ENCODE data around the gene UTP25.

GRCh38 chr1:209838537-209838936 is 10.8 kb downstream of the UTP25 start:
- no peak for TF ChIP-seq POLR2A (IDR thresholded peaks at IDR 0.05)
- TF ChIP-seq, protein P1, sequence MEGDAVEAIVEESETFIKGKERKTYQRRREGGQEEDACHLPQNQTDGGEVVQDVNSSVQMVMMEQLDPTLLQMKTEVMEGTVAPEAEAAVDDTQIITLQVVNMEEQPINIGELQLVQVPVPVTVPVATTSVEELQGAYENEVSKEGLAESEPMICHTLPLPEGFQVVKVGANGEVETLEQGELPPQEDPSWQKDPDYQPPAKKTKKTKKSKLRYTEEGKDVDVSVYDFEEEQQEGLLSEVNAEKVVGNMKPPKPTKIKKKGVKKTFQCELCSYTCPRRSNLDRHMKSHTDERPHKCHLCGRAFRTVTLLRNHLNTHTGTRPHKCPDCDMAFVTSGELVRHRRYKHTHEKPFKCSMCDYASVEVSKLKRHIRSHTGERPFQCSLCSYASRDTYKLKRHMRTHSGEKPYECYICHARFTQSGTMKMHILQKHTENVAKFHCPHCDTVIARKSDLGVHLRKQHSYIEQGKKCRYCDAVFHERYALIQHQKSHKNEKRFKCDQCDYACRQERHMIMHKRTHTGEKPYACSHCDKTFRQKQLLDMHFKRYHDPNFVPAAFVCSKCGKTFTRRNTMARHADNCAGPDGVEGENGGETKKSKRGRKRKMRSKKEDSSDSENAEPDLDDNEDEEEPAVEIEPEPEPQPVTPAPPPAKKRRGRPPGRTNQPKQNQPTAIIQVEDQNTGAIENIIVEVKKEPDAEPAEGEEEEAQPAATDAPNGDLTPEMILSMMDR (IDR thresholded peaks at IDR 0.05): no peak

Measured in adrenal gland (tissue), 5 donors.